Measurements from ENCODE around the gene C1orf105.

The C1orf105 gene

GRCh38 chr1:172443666-172444453 is 23.4 kb downstream of the C1orf105 start, which contains the start of gene PIGC (continued):
- TF ChIP-seq ZBTB6 (tag by site-specific recombination; IDR thresholded peaks at IDR 0.05) (no peak), SP2 (tag by site-specific recombination; IDR thresholded peaks at IDR 0.05) (peak; percentile 65), ZNF488 (tag by site-specific recombination; IDR thresholded peaks at IDR 0.05) (no peak), ZNF155 (tag by site-specific recombination; IDR thresholded peaks at IDR 0.05) (no peak), ZNF133 (tag by site-specific recombination; IDR thresholded peaks at IDR 0.05) (no peak), PRDM2 (tag by site-specific recombination; IDR thresholded peaks at IDR 0.05; ENCODE audit: borderline replicate concordance) (no peak), HOXC10 (CRISPR knock-in tag; IDR thresholded peaks at IDR 0.05) (no peak), ZNF768 (tag by site-specific recombination; IDR thresholded peaks at IDR 0.05) (no peak), KLF1 (tag by site-specific recombination; IDR thresholded peaks at IDR 0.05) (peak; percentile 25; the same call in 1 of the 2 replicates), PRDM1 (tag by site-specific recombination; IDR thresholded peaks at IDR 0.05) (no peak), ZSCAN16 (tag by site-specific recombination; IDR thresholded peaks at IDR 0.05) (no peak), ZNF510 (tag by site-specific recombination; IDR thresholded peaks at IDR 0.05; ENCODE audit: insufficient replicate concordance) (no peak), ZEB2 (tag by site-specific recombination; IDR thresholded peaks at IDR 0.05) (peak; percentile 24; the same call in 1 of the 2 replicates), ZNF654 (tag by site-specific recombination; IDR thresholded peaks at IDR 0.05; ENCODE audit: low read depth) (peak; percentile 68), ZNF747 (tag by site-specific recombination; IDR thresholded peaks at IDR 0.05) (no peak), ZNF514 (tag by site-specific recombination; IDR thresholded peaks at IDR 0.05) (no peak), ZNF701 (tag by site-specific recombination; IDR thresholded peaks at IDR 0.05) (no peak), ZNF274 (IDR thresholded peaks at IDR 0.05; ENCODE audit: low read length) (no peak), ZNF274 (tag by site-specific recombination; IDR thresholded peaks at IDR 0.05; ENCODE audit: borderline replicate concordance) (no peak), ZNF560 (tag by site-specific recombination; IDR thresholded peaks at IDR 0.05; ENCODE audit: borderline replicate concordance) (no peak), KLF10 (tag by site-specific recombination; IDR thresholded peaks at IDR 0.05) (peak; percentile 32; the same call in 1 of the 2 replicates), ZNF404 (tag by site-specific recombination; IDR thresholded peaks at IDR 0.05) (no peak), ZNF302 (tag by site-specific recombination; IDR thresholded peaks at IDR 0.05; ENCODE audit: low read depth) (no peak), ZNF555 (tag by site-specific recombination; conservative IDR thresholded peaks at IDR 0.05) (no peak), ZNF416 (tag by site-specific recombination; IDR thresholded peaks at IDR 0.05) (no peak), ZNF660 (tag by site-specific recombination; IDR thresholded peaks at IDR 0.05) (peak; percentile 87), ZNF629 (tag by site-specific recombination; IDR thresholded peaks at IDR 0.05) (peak; percentile 51; the same call in 1 of the 2 replicates), ZNF354C (tag by site-specific recombination; IDR thresholded peaks at IDR 0.05; ENCODE audit: borderline replicate concordance, low read depth) (no peak), ZNF184 (tag by site-specific recombination; IDR thresholded peaks at IDR 0.05) (no peak), MEIS1 (CRISPR knock-in tag; IDR thresholded peaks at IDR 0.05; ENCODE audit: borderline replicate concordance) (no peak), ZNF623 (tag by site-specific recombination; IDR thresholded peaks at IDR 0.05) (no peak), ZBTB17 (tag by site-specific recombination; IDR thresholded peaks at IDR 0.05) (peak; percentile 32; the same call in 1 of the 2 replicates), ZNF311 (tag by site-specific recombination; IDR thresholded peaks at IDR 0.05; ENCODE audit: borderline replicate concordance) (no peak), SALL2 (tag by site-specific recombination; IDR thresholded peaks at IDR 0.05; ENCODE audit: borderline replicate concordance) (no peak), ZNF239 (tag by site-specific recombination; IDR thresholded peaks at IDR 0.05) (no peak)

All from HEK293 (cell line).